ENCODE data around the gene MCM10. TPM values are rescaled to one million over a fixed set of nuclear protein-coding genes. Genes with fewer than 3 reads are reported as not detected.

Gene MCM10
- total RNA-seq, 1 experiment from 2014 or later: 7.0 TPM

DNA sequence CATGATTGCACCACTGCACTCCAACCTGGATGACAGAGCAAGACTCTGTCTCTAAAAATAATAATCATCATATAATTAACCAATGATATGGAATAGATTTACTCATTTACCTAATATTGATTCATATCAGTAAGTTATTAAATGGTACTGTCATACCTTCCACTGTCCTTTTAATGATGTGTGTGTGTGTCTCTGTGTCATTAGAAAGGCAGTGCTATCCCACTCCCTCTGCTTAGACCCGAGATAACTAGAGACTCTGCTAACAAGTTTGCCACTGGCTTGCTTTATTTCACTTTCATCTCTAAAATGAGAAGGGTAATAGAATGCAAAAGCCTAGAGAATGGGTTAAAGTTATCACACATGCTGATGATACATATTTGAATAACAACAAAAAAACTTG is 21.1 kb downstream of the MCM10 start:
- Histone ChIP-seq H3K9me3 (ENCODE audit: low read length) (no peaks in the 10 kb centered on the region), H3K27me3 (ENCODE audit: low read length) (no peaks in the 10 kb centered on the region), H3K79me2 (ENCODE audit: low read length) (peaks cover 5% of the 10 kb centered on the region; the same call in 1 of the 2 replicates), H4K20me1 (ENCODE audit: insufficient read depth, low read depth, low read length) (no peaks in the 10 kb centered on the region), H3K4me3 (ENCODE audit: low read length) (no peak overlapping the region), H3K4me2 (ENCODE audit: low read depth, low read length, poor library complexity, severe bottlenecking) (no peak overlapping the region), H2AFZ (ENCODE audit: low read length) (no peak overlapping the region), H3K4me1 (ENCODE audit: low read length) (no peaks in the 10 kb centered on the region), H3K9ac (ENCODE audit: low read length) (no peak overlapping the region), H3K27ac (ENCODE audit: low read length) (no peak overlapping the region), H3K36me3 (ENCODE audit: insufficient read depth, low read length) (peaks cover 76% of the 10 kb centered on the region), H3K9me2 (replicated peaks; ENCODE audit: insufficient read depth, low read length) (no peaks in the 10 kb centered on the region)
- no peak for DNase-seq

DNA sequence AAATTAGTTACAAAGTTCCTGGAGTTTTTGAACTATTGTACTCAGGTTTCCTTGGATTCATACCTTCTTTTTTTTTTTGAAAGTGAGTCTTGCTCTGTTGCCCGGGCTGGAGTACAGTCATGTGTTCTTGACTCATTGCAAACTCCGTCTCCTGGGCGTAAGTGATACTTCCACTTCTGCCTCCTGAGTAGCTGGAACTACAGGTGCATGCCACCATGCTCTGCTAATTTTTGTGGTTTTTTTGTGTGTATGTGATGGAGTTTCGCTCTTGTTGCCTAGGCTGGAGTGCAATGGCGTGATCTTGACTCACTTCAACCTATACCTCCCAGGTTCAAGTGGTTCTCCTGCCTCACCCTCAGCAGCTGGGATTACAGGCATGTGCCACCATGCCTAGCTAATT is 22.3 kb downstream of the MCM10 start:
- Histone ChIP-seq H3K27me3 (ENCODE audit: low read length) (no peaks in the 10 kb centered on the region), H3K9ac (ENCODE audit: low read length) (no peak overlapping the region), H3K9me3 (ENCODE audit: low read length) (no peaks in the 10 kb centered on the region), H4K20me1 (ENCODE audit: insufficient read depth, low read depth, low read length) (no peaks in the 10 kb centered on the region), H3K4me2 (ENCODE audit: low read depth, low read length, poor library complexity, severe bottlenecking) (no peak overlapping the region), H3K36me3 (ENCODE audit: insufficient read depth, low read length) (peaks cover 79% of the 10 kb centered on the region), H2AFZ (ENCODE audit: low read length) (no peak overlapping the region), H3K79me2 (ENCODE audit: low read length) (peaks cover 5% of the 10 kb centered on the region; the same call in 1 of the 2 replicates), H3K27ac (ENCODE audit: low read length) (no peak overlapping the region), H3K9me2 (replicated peaks; ENCODE audit: insufficient read depth, low read length) (no peaks in the 10 kb centered on the region), H3K4me1 (ENCODE audit: low read length) (no peaks in the 10 kb centered on the region), H3K4me3 (ENCODE audit: low read length) (no peak overlapping the region)
- no peak for DNase-seq

DNA sequence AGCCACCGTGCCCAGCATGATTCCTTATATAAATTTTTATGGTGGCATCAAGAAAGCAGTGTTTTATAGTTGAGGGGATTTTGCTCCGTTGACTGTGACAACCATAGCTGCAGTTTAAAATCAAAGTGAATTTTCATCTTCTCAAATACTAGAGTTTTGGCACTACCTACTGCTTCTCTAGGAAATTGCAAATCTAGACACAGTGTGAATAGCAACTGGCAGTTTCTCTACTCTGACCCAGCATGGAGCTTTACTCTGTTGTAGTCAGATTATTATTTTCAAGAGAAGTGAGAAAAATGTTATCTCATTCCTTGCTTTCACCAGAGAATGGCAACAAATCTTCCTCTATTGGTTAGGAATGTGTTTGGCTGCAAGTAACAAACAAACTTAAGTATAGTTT is 22.9 kb downstream of the MCM10 start:
- Histone ChIP-seq H3K9me2 (replicated peaks; ENCODE audit: insufficient read depth, low read length) (no peaks in the 10 kb centered on the region), H3K27me3 (ENCODE audit: low read length) (no peaks in the 10 kb centered on the region), H3K4me2 (ENCODE audit: low read depth, low read length, poor library complexity, severe bottlenecking) (no peak overlapping the region), H4K20me1 (ENCODE audit: insufficient read depth, low read depth, low read length) (no peaks in the 10 kb centered on the region), H3K79me2 (ENCODE audit: low read length) (peaks cover 3% of the 10 kb centered on the region; the same call in 1 of the 2 replicates), H3K9me3 (ENCODE audit: low read length) (no peaks in the 10 kb centered on the region), H3K9ac (ENCODE audit: low read length) (no peak overlapping the region), H2AFZ (ENCODE audit: low read length) (no peak overlapping the region), H3K4me3 (ENCODE audit: low read length) (no peak overlapping the region), H3K36me3 (ENCODE audit: insufficient read depth, low read length) (peaks cover 77% of the 10 kb centered on the region), H3K27ac (ENCODE audit: low read length) (no peak overlapping the region), H3K4me1 (ENCODE audit: low read length) (no peaks in the 10 kb centered on the region)
- no peak for DNase-seq

DNA sequence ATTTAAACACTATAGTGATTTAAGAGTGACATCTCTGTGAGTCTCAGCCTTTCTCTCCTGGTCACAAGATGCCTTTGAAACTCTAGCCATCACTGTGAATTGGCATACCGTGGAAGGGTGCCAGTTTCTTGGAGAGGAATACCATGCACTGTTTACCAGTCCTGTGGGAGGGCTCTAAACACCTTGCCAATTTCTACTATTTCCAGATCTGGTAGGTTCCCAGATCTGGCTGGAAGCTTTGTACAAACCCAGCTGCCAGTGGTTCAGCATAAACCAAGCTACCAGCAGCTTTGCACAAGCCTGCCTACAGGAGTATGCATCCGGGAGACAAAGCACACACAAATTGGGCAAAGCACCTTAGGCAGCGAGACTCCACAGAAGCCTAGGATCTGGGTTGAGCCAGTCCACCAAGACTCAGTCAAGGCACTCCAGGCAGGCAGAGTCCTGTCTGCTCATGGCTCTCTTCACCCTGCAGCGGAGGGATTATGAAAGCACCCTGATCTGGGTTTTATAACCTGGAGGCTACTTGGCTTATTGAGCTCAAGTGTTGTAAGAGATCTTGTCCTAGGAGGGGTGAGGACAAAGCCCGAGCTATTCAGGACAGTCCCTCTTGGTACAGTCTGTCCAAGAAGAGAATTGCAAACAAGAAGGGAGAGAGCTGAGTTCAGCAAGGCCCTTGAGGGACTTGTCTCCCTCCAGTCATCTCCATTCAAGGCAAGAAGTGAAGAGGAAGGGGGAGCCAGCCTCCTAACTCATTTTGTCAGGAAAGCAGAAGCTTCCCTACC is 23.6 kb downstream of the MCM10 start:
- Histone ChIP-seq H3K4me3 (ENCODE audit: low read length) (no peak overlapping the region), H2AFZ (ENCODE audit: low read length) (no peak overlapping the region), H3K36me3 (ENCODE audit: insufficient read depth, low read length) (peaks cover 73% of the 10 kb centered on the region), H3K9ac (ENCODE audit: low read length) (no peak overlapping the region), H3K79me2 (ENCODE audit: low read length) (no peaks in the 10 kb centered on the region), H3K27ac (ENCODE audit: low read length) (no peak overlapping the region), H3K27me3 (ENCODE audit: low read length) (no peaks in the 10 kb centered on the region), H3K4me1 (ENCODE audit: low read length) (no peaks in the 10 kb centered on the region), H3K9me2 (replicated peaks; ENCODE audit: insufficient read depth, low read length) (no peaks in the 10 kb centered on the region), H3K4me2 (ENCODE audit: low read depth, low read length, poor library complexity, severe bottlenecking) (no peak overlapping the region), H3K9me3 (ENCODE audit: low read length) (no peaks in the 10 kb centered on the region), H4K20me1 (ENCODE audit: insufficient read depth, low read depth, low read length) (no peaks in the 10 kb centered on the region)
- no peak for DNase-seq

DNA sequence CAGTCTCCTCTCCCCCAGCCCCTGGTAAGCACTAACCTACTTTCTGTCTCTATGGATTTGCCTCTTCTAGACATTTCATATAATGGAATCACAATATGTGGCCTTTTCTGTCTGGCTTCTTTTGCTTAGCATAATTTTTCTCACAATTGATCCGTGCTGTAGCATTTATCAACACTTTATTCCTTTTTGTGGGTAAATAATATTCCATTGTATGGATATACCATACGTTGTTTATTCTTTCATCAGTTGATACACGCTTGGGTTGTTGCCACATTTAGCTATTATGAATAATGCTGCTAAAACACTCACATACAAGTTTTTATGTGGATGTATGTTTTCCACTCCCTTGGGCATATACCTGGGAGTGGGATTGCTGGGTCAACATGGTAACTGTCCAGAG is 25.8 kb downstream of the MCM10 start:
- H3K9me2 ChIP-seq (replicated peaks; ENCODE audit: insufficient read depth, low read length): no peaks in the 10 kb centered on the region
- no peak overlapping the region for H3K4me3 ChIP-seq (ENCODE audit: low read length)
- no peaks in the 10 kb centered on the region for H3K79me2 ChIP-seq (ENCODE audit: low read length)
- no peak overlapping the region for H3K9ac ChIP-seq (ENCODE audit: low read length)
- no peaks in the 10 kb centered on the region for H4K20me1 ChIP-seq (ENCODE audit: insufficient read depth, low read depth, low read length)
- no peak overlapping the region for H2AFZ ChIP-seq (ENCODE audit: low read length)
- H3K9me3 ChIP-seq (ENCODE audit: low read length): no peaks in the 10 kb centered on the region
- no peak for DNase-seq
- H3K4me2 ChIP-seq (ENCODE audit: low read depth, low read length, poor library complexity, severe bottlenecking): no peak overlapping the region
- no peaks in the 10 kb centered on the region for H3K27me3 ChIP-seq (ENCODE audit: low read length)
- H3K27ac ChIP-seq (ENCODE audit: low read length): no peak overlapping the region
- peaks cover 54% of the 10 kb centered on the region for H3K36me3 ChIP-seq (ENCODE audit: insufficient read depth, low read length)
- H3K4me1 ChIP-seq (ENCODE audit: low read length): no peaks in the 10 kb centered on the region

DNA sequence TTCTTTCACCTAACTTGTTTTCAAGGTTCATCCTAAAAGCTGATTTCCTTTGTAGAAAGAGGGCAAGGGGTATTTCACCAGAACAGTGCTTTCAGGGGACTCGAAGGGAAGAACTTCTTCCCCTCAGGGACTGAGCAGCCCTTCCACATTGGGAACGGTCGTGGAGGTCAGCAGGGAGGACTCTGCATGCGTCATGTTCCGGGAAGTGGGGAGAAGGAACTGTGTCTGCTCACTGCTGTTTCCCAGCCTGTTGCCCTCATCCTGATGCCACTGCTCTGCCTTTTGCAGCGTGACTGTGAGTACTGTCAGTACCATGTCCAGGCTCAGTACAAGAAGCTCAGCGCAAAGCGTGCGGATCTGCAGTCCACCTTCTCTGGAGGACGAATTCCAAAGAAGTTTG is 27.2 kb downstream of the MCM10 start:
- Histone ChIP-seq H3K79me2 (ENCODE audit: low read length) (no peaks in the 10 kb centered on the region), H4K20me1 (ENCODE audit: insufficient read depth, low read depth, low read length) (no peaks in the 10 kb centered on the region), H3K4me3 (ENCODE audit: low read length) (no peak overlapping the region), H3K27me3 (ENCODE audit: low read length) (no peaks in the 10 kb centered on the region), H2AFZ (ENCODE audit: low read length) (no peak overlapping the region), H3K4me2 (ENCODE audit: low read depth, low read length, poor library complexity, severe bottlenecking) (no peak overlapping the region), H3K36me3 (ENCODE audit: insufficient read depth, low read length) (peaks cover 48% of the 10 kb centered on the region), H3K4me1 (ENCODE audit: low read length) (no peaks in the 10 kb centered on the region), H3K9me2 (replicated peaks; ENCODE audit: insufficient read depth, low read length) (no peaks in the 10 kb centered on the region), H3K9me3 (ENCODE audit: low read length) (no peaks in the 10 kb centered on the region), H3K9ac (ENCODE audit: low read length) (no peak overlapping the region), H3K27ac (ENCODE audit: low read length) (no peak overlapping the region)
- no peak for DNase-seq

DNA sequence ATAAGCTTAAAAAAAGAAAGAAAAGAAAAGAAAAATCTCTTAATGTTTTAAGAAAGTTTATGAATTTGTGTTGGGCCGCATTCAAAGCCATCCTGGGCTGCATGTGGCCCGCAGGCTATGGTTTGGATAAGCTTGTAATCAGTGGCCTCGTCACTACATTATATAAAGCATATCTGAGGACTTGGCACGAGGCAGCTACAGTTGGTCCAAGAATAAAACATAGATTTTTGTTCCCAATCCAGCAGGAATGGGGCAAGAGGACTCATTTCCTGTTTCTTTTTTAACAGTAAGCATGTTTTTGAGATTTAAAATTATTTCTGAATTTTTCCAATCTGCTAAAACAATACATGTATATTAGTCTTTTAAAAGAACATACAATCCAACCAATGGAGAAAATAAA is 28.6 kb downstream of the MCM10 start:
- no peak overlapping the region for H3K27ac ChIP-seq (ENCODE audit: low read length)
- no peak for DNase-seq
- no peaks in the 10 kb centered on the region for H3K79me2 ChIP-seq (ENCODE audit: low read length)
- H3K9ac ChIP-seq (ENCODE audit: low read length): no peak overlapping the region
- no peaks in the 10 kb centered on the region for H4K20me1 ChIP-seq (ENCODE audit: insufficient read depth, low read depth, low read length)
- no peak overlapping the region for H2AFZ ChIP-seq (ENCODE audit: low read length)
- H3K9me2 ChIP-seq (replicated peaks; ENCODE audit: insufficient read depth, low read length): no peaks in the 10 kb centered on the region
- H3K4me2 ChIP-seq (ENCODE audit: low read depth, low read length, poor library complexity, severe bottlenecking): no peak overlapping the region
- H3K4me3 ChIP-seq (ENCODE audit: low read length): no peak overlapping the region
- no peaks in the 10 kb centered on the region for H3K4me1 ChIP-seq (ENCODE audit: low read length)
- peaks cover 42% of the 10 kb centered on the region for H3K36me3 ChIP-seq (ENCODE audit: insufficient read depth, low read length)
- H3K9me3 ChIP-seq (ENCODE audit: low read length): no peaks in the 10 kb centered on the region
- no peaks in the 10 kb centered on the region for H3K27me3 ChIP-seq (ENCODE audit: low read length)

DNA sequence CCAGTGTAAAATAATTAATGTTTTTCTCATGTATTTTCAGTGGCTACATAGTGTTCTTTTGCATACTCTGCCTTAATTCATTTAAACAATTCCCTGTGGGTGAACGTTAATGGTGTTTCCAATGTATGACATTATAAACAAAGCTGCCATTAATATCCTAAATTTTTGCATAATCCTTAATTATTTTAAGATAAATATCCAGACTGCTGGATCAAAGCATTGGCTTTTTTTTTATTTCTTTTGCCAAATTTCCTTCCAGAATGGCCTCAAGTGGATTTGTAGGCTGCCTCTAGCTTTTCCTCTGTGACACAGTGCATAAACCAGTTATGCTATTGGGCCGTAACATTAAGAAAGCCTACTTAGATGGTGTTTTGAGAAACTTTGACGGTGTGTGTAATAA is 29.5 kb downstream of the MCM10 start:
- H4K20me1 ChIP-seq (ENCODE audit: insufficient read depth, low read depth, low read length): no peaks in the 10 kb centered on the region
- no peak for DNase-seq
- H3K4me2 ChIP-seq (ENCODE audit: low read depth, low read length, poor library complexity, severe bottlenecking): no peak overlapping the region
- H3K9ac ChIP-seq (ENCODE audit: low read length): no peak overlapping the region
- no peak overlapping the region for H2AFZ ChIP-seq (ENCODE audit: low read length)
- H3K9me3 ChIP-seq (ENCODE audit: low read length): no peaks in the 10 kb centered on the region
- no peak overlapping the region for H3K27ac ChIP-seq (ENCODE audit: low read length)
- no peaks in the 10 kb centered on the region for H3K9me2 ChIP-seq (replicated peaks; ENCODE audit: insufficient read depth, low read length)
- H3K36me3 ChIP-seq (ENCODE audit: insufficient read depth, low read length): peaks cover 39% of the 10 kb centered on the region
- H3K27me3 ChIP-seq (ENCODE audit: low read length): no peaks in the 10 kb centered on the region
- H3K4me1 ChIP-seq (ENCODE audit: low read length): no peaks in the 10 kb centered on the region
- H3K4me3 ChIP-seq (ENCODE audit: low read length): no peak overlapping the region
- H3K79me2 ChIP-seq (ENCODE audit: low read length): no peaks in the 10 kb centered on the region
